AG20443 (cell line): Measurements from ENCODE around the gene HELZ2.
"Not testable (repeated sequence)": the region's sequence is repeated elsewhere in the genome, so short reads cannot be mapped to it uniquely, and the experiment has no call there.

ENCODE experiments used
- DNase-seq: peaks from one replicate; pipeline ENCODE4 v3.0.0; 2012; ENCODE audit warnings: low spot score, mixed read lengths

The HELZ2 gene

GRCh38 chr20:63564036-63564810, 9.8 kb downstream of the HELZ2 start:
- DNase-seq: no peak

- no peak for DNase-seq
Measured at GRCh38 chr20:63563225-63563935, 10.7 kb downstream of the HELZ2 start.

- DNase-seq: no peak
Measured at GRCh38 chr20:63562461-63563224, 11.4 kb downstream of the HELZ2 start.

GRCh38 chr20:63561624-63562396, 12.2 kb downstream of the HELZ2 start:
- no peak for DNase-seq

- DNase-seq: no peak
Measured at GRCh38 chr20:63560856-63561609, 13.0 kb downstream of the HELZ2 start.

- DNase-seq: no peak
Measured at GRCh38 chr20:63560333-63560805, 13.7 kb downstream of the HELZ2 start.

- DNase-seq: not testable (repeated sequence)
Measured at GRCh38 chr20:63559485-63560332, 14.3 kb downstream of the HELZ2 start.

GRCh38 chr20:63558804-63559484, 15.1 kb downstream of the HELZ2 start:
- DNase-seq: no peak

- no peak for DNase-seq
Measured at GRCh38 chr20:63557481-63557891, 16.6 kb downstream of the HELZ2 start.

GRCh38 chr20:63556873-63557478, 17.1 kb downstream of the HELZ2 start:
- no peak for DNase-seq

GRCh38 chr20:63555661-63556381, 18.2 kb downstream of the HELZ2 start:
- no peak for DNase-seq

- no peak for DNase-seq
Measured at GRCh38 chr20:63554361-63555278, 19.4 kb downstream of the HELZ2 start.

- DNase-seq: peak; percentile 52
Measured at GRCh38 chr20:63553933-63554290, 20.1 kb downstream of the HELZ2 start, which contains the start of gene FNDC11. Gene FNDC11 (plus strand): TSS chr20:63554159. CDS start chr20:63555664, 1,505 bp downstream.

GRCh38 chr20:63553251-63553932, 20.6 kb downstream of the HELZ2 start:
- DNase-seq: peak; percentile 92

- no peak for DNase-seq
Measured at GRCh38 chr20:63552481-63553249, 21.4 kb downstream of the HELZ2 start.

- no peak for DNase-seq
Measured at GRCh38 chr20:63551068-63551467, 23.0 kb downstream of the HELZ2 start.
